Ovary (tissue), 3 donors: ENCODE data around the gene CLEC16A.

Experiments
- CTCF ChIP-seq, 3 donors: fragments of 450-650 bp in 2 of 3; fragments of 200-600 bp in 1 of 3; IDR thresholded peaks; one replicate each; pipeline versions ENCODE4 v1.5.1 to v1.8.0; 2016 to 2022; ENCODE audit warnings: antibody characterized with exemption in 3 of 3, mild to moderate bottlenecking in 1 of 3
- EP300 ChIP-seq: sonication (generic); formaldehyde crosslinking; IDR thresholded peaks from one replicate; pipeline ENCODE4 v1.6.1; 2017; ENCODE audit warnings: antibody characterized with exemption
- donor health status: DM: no; HTN: no; CAD: no.

- TF ChIP-seq CTCF (IDR thresholded peaks at IDR 0.05) (no peak), EP300 (no peak)
These were observed 218.4 kb downstream of the CLEC16A start for GRCh38 chr16:11162586-11163268.
